Choroid plexus epithelial cell (primary cell): ENCODE results near the gene ADCY2.

Source experiments
- DNase-seq: peaks from one replicate; pipeline ENCODE4 v3.0.0-alpha.2; 2010; ENCODE audit warnings: low read depth
- H3K4me3 ChIP-seq: 2 replicates; pipeline ENCODE4 v1.5.1; 2011; ENCODE audit warnings: low read depth, mild to moderate bottlenecking, control low read depth, low read length, moderate library complexity
- TF ChIP-seq, protein P1 (sequence below): conservative IDR thresholded peaks from 2 replicates; pipeline ENCODE4 v1.5.1; 2011; ENCODE audit warnings: low read depth, mild to moderate bottlenecking, control low read depth, inconsistent platforms, low read length, moderate library complexity

ADCY2 gene

DNA sequence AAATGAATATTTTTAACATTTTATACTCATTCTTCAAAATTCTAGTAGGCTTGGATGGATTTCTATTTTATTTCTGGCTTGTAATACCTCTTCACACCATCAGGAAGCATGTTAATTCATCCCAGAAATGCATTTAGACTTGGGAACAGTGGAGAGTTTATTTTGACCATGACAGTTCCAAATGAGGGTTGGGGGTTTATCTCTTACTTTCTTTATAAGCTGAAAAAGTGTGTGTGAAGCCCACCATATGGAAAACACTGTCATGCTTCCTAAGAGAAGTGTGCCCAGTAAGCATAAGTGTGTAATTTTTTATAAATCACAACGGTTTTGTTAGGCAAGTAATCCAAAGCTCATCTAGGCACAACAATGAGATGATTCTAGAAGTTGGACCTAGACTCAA, 215.6 kb downstream of the ADCY2 start:
- no peak for DNase-seq
- TF ChIP-seq, protein P1, sequence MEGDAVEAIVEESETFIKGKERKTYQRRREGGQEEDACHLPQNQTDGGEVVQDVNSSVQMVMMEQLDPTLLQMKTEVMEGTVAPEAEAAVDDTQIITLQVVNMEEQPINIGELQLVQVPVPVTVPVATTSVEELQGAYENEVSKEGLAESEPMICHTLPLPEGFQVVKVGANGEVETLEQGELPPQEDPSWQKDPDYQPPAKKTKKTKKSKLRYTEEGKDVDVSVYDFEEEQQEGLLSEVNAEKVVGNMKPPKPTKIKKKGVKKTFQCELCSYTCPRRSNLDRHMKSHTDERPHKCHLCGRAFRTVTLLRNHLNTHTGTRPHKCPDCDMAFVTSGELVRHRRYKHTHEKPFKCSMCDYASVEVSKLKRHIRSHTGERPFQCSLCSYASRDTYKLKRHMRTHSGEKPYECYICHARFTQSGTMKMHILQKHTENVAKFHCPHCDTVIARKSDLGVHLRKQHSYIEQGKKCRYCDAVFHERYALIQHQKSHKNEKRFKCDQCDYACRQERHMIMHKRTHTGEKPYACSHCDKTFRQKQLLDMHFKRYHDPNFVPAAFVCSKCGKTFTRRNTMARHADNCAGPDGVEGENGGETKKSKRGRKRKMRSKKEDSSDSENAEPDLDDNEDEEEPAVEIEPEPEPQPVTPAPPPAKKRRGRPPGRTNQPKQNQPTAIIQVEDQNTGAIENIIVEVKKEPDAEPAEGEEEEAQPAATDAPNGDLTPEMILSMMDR, result no peak
- H3K4me3 ChIP-seq, result no peak overlapping the region

GRCh38 chr5:7615566-7616061, 219.7 kb downstream of the ADCY2 start:
- peak; percentile 21 for DNase-seq
- TF ChIP-seq, protein P1, result no peak
- no peak overlapping the region for H3K4me3 ChIP-seq

DNA sequence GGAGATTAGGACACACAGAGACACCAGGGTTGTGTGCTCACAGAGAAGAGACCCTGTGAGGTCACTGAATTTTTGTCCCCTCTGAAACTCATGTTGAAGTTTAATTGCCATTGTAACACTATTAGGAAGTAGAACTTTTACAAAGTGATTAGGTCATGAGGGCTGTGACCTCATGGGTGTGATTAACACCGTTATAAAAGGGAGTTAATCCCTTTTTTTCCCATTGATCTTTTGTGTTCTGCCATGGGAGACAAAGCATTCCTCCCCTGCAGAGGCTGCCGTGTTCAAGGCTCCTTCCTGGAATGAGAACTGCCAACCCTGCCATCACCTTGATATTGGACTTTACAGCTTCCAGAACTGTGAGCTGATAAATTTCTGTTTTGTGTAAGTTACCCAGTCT, 221.0 kb downstream of the ADCY2 start:
- no peak overlapping the region for H3K4me3 ChIP-seq
- TF ChIP-seq, protein P1, result no peak
- no peak for DNase-seq

- H3K4me3 ChIP-seq, result no peak overlapping the region
- TF ChIP-seq, protein P1, result no peak
- DNase-seq, result no peak
These were observed 226.6 kb downstream of the ADCY2 start for GRCh38 chr5:7622498-7622897.

DNA sequence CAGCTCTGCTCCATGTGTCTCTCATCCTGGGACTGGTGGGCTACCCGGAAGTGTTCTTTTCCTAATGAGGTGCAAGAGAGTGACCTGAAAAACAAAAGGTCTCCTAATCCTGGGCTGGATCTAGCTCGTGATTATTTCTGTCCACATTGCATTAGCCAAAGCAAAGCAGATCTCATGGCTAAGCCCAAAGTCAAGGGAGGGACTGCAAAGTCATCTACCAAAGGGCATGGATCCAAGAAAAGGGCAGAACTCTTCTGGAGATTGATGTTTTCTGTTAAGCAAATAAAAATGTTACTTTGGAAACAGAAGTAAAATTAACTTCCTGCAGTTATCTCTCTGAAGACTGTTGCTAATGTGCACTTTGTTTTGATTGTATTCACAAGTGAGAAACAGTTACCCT, 229.8 kb downstream of the ADCY2 start:
- TF ChIP-seq, protein P1, result no peak
- no peak for DNase-seq
- H3K4me3 ChIP-seq, result no peak overlapping the region

DNA sequence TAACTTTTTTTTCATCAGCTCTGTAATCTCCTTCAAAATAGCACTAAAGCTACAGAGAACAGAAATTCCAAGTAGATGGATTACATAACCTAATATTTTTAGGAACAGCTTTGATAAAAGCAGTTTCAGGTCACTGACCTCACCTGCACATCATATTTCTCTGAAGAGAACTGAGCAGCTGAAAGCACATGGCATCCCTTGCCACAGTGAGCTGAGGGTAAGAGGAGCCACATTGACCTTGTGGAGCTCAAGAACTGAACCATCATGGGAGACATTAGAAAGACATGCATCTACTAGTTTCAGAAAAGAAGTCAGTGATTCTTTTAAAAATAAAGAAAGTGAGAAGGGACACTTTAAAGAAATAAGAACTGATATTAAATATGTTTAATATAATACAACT, 232.3 kb downstream of the ADCY2 start:
- TF ChIP-seq, protein P1, result no peak

DNA sequence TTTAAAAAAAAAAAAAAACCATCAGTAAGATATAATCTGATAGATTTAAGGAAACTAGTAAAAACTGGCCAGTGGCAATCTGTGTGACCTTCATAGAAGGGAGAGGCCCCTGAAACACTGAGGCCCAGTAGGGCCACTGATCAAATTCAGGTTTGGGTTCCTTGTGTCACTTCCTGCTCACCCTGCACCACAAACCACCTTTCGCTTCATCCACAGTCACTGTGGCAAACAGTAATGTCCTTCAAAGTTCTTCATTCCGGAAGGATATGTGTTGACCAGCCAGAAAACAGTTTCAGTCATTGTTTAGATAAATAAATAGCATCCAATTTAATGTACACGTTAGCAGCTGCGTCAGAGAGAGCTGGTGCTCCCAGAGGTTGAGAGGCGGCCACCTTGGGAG, 232.9 kb downstream of the ADCY2 start:
- no peak overlapping the region for H3K4me3 ChIP-seq
- TF ChIP-seq, protein P1, result no peak
- no peak for DNase-seq

More for the DNA sequence above, 232.3 kb downstream of the ADCY2 start:
- no peak for DNase-seq
- no peak overlapping the region for H3K4me3 ChIP-seq
